ENCODE data around the gene SLCO4A1.
"Not testable (repeated sequence)": the region's sequence is repeated elsewhere in the genome, so short reads cannot be mapped to it uniquely, and the experiment has no call there.

The SLCO4A1 gene

DNA sequence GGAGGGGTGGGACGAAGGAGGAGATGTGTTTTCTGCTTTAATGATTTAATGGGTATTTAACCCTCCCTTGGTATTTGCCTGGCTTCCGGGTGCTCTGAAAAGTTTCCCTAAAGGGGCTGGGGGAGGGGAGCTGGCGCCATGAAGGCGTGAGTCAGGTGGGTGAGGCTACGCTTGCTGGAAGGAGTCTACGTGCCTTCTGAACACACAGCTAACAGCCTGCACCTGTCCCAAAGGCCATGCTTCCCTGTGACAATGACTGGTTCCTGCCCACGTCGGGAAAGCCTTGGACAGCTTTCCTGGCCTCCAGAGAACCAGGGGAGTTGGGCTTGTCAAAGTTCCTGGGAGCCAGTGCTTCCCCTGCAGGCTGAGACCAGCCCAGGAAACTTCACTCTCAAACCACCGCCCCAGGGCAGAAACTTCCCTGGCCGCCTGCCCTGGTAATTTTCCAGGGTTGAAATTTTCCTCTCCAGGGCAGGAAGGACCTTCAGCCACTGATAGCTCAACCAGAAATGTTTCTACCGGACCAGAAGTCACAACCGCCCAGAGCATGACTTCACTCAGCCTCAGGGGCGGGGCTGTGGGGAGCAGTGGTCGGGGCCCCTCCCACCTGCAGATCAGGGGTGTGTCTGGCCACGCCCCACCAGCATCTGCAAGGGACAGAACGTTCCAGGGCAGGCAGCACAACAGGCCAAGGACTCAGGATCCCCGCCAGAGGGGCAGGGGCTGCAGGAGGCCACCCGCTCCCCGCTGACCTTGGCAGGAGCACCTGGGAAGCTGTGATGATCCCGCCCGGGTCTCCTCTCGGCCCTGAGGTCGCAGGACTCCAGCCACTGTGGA lies 18.6 kb upstream of the SLCO4A1 start:
- peak; percentile 86 for DNase-seq

DNA sequence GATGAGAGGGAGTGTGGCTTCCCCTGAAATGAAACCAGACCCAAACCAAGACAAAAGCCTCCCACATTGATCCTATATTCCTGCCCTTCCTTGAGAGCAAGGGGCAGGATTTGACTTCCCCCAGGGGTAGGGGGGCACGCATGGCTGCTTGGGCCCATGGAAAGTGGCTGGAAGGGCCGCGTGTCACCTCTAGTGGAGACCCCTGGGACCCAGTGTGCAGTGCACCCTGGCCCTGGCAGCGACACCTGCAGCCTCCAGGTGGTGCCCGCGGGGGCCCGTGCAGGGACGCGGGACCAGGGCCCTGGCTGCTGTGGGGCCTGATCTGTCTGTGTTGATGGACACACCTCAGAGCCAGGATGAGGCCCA lies 18.0 kb upstream of the SLCO4A1 start:
- no peak for DNase-seq

DNA sequence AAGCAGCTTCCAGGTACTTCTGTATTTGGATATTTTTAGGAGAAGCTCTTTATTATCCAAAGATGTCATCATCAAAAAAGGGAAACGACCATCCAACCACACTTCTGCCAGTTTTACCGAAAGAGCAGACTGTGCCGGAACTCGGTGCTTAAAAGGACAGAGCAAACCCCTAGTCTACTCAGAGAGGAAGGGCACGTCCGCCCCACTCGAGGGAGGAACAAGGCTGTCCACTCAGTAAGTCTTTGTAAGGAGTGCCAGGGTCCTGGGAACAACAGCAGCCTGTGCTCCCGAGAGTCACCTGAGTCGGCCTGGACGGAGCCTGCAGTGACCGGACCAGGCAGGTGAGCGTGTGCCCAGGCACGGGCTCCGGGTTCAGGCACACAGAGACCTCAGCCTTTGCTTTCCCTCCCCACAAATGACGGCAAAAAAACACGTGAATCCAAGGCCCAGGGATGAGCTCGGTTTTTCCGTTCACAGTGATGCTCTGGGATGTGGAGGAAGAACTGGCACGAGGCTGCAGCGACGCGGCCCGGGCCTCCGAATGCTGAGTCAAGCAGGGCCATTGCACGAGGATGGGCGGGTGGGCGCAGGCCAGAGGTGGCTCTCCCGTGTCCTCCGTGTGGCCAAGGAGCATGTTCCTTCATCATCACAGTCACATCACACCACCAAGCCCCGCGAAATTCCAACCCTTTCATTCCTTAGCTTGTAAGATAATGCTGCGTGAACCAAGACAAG lies 17.4 kb upstream of the SLCO4A1 start:
- DNase-seq: no peak

DNA sequence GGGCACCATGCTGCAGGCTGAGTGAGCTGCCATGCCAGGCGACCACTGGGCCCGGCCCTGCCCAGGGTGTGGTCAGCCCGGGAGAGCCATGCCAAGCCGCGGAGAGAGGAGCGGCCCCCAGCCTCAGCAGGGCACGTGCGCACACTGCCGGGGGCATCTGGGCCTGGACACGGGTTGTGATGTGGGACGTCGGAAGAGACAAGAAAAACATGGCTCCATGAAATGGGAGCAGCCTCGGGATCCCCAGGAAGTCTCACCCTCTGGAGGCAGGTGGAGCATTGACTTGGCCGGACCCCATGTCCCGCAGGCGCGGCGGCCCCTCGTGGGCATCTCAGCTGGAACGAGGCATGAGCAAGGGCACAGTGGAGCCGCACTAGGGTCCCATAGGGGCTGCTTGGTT lies 16.8 kb upstream of the SLCO4A1 start:
- no peak for DNase-seq

DNA sequence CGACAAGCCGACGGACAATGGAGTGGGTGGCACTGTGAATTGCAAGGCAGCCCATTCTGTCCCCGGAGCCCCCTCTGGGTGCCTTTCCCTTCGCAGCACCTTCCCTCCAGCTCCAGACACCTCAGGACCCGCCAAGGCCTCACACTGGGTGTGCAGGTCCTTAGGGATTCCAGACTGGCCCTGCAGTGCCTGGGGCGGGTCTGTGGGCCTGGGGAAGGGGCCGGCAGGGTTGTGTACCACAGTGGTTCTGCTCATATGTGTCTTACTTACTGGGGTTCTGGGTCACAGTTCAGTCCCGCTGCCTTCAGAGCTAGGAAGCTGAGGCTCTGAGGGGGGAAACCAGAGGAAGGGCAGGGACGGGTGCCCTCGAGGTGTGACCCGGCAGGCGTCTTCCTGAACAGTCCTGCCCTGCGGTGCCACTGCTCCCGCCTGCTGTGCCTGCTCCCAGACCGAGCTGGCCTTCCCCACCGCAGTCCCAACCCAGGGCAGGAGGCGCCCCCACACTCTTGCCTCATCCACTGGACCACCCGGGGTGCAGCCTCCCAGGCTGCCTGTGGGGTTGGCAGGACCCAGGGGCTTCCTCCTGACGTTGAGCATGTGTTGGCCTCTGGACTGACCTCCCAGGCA lies 16.3 kb upstream of the SLCO4A1 start:
- no peak for DNase-seq

DNA sequence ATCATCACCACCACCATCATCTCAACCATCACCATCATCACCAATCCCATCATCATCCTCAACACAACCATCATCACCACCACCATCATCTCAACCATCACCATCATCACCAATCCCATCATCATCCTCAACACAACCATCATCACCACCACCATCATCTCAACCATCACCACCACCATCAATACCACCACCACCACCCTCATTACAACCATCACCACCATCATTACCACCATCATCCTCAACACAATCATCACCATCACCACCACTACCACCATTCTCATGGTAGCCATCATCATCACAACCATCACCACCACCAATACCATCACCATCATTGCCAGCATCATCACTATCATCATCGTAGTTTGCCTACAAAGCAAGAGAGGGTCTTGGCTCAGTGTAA lies 14.9 kb upstream of the SLCO4A1 start:
- DNase-seq: not testable (repeated sequence)

DNA sequence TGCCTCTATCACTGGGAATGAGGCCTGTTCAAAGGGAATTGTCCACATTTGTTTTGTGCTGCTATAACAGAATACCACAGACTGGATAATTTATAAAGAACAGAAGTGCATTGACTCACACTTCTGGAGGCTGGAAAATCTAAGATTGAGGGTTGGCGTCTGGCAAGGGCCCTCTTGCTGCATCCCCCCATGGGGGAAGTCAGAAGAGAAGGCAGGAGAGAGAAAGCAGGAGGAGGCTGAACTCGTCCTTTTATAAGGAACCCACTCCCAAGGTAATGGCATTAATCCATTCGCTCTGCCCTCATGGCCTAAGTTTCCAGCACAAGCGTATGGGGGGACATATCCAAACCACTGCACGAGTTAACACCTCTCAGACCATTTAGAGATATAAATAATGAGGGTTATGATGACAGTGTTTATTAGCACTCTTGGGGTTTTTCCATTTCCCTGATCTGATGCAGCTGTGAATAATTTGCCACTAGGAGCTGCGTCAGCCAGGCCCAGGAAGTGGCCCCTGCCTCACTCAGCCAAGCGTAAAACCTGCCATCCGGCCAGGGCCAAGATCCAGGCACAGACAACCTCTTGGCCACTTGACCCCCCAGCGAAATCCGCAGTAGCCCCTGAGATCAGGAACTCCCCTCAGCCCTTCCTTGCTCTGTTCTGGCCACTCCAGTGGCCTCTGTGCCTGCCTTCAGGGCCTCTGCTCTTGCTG lies 14.2 kb upstream of the SLCO4A1 start:
- DNase-seq: no peak

DNA sequence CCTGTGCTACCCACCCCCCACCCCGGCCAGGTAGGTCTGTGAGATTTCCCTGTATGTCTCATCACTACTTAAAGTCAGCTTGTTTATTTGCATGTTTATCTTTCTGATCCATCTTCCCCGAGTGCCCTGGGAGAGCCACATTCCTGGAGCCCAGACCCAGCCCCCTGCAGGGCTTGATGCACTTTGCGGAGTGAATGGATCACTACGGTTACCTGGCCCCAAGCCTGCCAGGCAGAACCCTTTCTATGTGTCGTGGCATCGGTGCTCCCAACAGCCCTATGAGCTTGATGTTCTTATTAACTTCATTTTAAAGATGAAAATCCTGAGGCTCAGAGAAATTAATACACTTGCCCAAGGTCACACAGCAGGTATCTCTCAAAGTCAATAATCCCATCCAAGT lies 13.6 kb upstream of the SLCO4A1 start:
- DNase-seq: no peak

DNA sequence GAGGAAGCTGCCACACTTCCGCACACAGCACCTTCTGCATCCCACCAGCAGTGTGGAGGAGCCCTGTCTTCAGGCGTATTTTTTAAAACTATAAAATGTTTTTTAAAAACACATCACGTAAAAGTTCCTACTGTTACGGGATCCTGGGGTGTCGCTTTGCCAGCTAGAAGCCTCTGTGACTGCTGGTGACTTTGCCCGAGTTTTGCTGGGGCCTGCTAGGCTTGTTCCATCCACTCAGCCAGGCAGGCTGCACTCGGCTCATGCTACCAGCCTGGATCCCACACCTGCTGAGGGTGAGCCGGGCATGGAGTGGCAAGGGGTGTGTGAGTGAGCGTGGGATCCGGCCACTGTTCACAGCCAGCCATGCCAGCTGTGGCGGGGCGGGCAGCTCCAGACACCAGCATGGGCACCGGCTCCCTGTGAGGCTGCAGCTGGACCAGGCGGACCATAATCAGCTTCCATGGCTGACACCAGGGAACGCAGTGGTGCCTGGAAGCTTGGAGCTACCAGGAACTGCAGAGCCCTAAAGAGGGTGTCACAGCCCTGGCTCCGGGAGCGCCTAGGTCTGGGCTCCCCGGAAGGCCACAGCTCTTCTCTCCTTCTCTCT lies 12.3 kb upstream of the SLCO4A1 start:
- no peak for DNase-seq

DNA sequence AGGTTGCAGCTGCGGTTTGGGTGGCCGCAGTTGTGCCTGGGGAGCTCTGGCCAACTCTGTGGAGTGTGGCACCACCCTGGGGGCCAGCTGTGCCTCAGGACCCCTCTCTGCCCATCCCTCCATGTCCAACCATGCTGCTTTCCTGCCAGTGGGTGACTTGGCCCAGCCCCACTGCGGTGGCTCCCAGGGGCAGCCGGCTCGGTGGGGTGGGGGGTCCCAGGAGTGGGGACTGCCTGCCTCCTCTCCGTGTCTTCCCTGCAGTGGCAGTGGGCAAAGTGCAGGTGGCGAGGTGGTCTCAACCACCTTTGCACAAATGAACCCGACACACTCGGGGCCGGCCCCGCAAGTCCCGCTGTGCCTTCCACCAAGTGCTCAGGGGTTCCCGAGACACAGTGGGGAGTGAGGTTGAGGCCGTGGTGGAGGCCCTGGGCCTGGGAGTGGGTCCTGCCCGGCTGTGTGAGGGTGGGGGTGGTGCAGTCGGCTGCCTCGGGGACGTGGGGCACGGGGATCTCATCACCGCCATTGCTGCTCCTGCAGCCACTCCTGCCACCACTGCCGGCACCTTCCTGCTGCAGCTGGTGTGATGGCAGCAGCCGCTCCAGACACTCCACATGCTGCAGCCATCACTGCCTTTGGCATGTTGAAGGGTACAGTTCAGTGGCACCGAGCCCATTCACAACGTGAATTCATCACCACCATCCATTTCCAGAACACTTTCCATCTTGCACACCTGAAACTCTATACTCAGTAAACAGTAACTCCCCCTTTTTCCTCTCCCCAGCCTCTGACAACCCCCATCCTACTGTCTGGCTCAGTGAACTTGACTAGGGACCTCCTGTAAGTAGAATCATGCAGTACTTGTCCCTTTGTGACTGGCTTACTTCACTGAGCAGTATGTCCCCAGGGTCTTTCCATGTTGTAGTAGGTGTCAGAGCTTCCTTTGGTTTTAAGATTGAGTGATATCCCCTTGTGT lies 10.7 kb upstream of the SLCO4A1 start:
- DNase-seq: no peak

DNA sequence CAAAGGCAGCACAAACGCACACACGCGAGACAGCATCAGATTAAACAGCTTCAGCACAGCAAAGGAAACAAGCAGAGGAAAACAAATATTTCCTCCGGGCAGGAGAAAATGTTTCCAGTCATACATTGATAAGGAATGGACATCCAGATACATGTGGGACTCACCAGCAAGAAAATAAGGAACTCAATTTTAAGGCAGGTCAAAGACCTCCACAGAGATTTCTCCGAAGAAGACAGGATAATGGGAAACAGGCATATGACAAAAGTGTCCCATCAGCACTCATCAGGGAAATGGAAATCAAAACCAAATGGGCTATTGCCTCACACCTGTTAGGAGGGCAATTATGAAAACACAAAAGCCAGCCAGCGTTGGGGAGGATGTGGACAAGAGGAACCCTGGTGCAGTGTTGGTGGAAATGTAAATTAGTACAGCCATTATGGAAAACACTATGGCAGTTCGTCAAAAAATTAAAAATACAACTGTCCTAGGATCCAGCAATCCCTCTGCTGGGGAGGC lies 9.7 kb upstream of the SLCO4A1 start:
- DNase-seq: no peak

DNA sequence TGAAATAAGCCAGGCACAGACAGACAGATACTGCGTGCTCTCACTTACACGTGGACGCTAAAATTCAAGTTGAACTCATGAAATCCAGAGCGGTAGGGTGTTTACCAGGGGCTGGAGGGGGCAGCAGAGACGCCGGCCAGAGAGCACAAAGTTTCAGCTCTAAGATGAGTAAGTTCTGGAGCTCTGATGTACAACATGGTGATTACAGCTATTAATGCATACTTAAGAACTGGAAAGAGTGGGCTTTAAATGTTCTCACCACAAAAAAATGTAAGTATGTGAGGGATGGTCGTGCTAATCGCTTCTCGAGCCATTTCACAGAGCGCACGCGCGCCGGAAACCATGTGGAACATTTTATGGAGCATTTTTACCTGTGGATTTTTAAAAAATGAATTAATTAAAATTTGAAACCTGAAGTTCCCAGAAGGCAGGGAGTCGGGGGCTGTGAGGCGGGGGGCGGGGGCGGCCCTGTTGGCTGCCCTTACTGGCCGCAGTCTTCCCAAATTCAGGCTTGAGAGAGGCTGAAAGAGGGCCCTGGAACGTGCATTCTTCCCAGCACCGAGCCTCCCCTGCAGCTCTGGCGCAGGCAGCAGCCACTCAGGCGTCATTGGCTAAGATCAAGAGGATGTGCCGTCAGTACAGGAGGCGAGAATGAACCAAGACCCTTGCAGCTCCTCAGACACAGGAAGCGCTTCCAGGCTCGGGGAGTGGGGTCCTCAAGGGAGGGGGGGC lies 8.5 kb upstream of the SLCO4A1 start:
- no peak for DNase-seq

DNA sequence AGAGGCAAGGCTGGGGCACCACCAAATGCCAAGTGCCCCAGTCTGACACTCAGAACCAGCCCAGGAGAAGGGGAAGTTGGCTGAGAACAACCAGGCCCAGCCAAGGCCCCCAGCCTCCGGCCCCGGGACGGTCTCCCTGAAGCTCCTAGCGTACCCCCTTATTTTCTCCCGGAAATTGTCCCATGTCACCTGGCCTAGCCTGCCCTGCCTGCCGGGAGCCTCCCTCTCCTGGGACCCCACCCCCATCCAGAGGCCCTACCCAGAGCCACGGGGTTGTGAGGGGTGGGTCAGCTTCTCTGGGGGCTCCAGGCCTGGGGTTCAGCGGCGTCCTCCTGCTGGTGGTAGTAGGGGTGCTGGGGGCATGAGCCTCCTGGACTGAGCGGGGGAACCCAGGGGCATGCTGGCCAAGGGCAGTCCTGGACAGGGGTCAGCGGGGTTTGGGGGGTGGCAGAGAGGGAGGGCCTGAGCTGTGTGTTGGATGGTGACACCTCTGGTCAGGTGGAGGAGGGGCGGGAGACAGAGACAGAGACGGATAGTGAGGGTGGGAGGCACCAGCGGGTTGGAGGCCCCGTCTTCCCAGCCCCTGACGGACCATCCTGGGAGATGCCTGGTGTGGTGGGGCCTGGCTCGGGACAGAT lies 7.9 kb upstream of the SLCO4A1 start:
- DNase-seq: no peak

DNA sequence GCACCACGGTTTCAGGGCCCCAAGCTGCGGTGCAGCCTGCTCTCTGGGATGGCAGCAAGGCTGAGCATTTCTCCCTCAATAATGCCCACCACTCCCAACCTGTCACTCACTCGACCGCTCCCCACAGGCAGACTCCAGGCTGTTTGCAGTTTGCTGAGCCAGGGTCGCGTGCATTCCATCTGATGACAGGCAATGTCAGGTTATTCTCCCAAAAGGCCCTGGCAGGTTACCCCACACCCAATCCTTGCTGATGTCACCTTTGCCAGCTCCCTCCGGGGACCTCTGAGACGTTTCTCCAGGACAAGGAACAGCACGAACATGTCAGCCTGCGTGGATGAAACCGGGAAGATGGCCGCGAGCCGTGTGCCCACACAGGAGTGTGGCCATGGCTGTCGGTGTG lies 7.1 kb upstream of the SLCO4A1 start:
- DNase-seq: no peak

DNA sequence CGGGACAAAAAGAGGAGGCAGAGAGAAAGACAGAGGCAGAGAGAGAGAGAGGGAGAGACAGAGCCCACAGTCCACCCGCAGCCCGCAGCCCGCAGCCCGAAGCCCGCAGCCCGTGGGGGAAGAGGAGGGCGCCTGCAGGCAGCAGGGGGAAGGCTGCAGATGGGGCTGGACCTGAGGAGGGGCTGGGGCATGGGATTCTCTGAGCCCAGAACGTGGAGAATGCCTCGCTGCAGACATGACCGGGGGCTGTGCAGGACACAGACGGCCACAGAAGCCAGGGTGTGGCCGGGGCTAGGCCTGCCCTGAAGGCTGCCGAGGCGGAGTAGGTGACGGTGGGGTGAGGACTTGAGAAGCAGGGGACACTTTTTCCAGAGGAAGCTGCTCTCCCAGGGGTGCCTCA lies 6.5 kb upstream of the SLCO4A1 start:
- no peak for DNase-seq

DNA sequence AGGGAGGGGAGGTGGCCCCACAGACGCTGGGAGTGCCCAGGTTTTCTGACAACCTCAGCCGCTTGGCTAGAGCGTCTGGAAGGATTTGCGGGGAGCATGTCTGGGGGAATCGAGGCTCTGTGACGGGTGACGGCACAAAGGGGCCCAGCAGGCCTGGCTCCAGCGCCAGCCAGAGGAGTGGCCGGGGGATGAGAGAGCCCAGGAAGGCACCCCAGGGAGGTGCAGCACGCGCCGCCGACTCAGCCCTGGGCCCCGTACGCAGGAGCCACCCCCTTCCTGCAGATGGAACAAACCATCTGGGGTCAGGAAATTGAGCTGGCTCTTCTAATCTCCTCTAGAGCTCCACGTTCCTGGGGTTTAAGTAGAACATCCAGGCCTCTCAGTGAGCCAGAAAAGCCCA lies 5.9 kb upstream of the SLCO4A1 start:
- no peak for DNase-seq

DNA sequence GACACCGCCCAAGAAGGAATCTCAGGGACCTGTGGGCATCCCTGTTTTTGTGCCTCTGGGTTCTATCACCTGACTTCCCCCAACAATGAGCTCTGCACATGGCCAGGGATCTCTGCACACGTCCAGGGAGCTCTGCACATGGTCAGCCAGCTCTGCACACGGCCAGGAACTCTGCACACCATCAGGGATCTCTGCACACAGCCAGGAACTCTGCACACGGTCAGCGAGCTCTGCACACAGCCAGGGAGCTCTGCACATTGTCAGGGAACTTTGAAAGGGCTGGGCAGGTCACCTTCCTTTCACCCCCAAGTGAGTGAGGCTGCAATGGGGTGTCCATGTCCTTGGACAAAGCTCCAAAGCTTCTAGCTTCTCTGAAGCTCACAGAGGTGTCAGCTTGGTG lies 5.2 kb upstream of the SLCO4A1 start:
- DNase-seq: no peak

DNA sequence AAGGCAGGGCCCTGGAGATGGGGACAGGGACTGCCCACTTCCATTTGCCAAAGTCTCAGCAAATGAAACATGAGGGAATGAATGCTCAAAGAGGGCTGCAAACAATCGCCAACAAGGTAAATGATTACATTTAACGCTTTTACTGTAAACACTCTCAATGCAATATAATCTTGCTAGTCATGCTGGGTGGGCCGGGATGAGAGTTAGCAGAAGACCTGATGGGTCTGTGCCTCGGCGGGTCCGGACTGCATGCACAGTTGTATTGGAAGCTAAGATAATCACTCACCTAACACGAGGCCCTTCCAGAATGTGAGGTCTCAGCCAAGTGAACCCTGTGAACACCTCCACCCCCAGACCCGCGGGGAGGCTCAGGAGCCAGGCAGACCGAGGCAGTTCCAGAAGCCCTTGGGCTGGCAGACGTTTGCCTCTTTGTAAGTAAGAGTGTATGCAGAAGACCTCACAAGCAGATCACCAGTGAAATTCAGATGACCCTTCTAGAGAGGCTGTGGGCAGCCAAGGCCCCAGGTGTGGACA lies 4.7 kb upstream of the SLCO4A1 start:
- no peak for DNase-seq

DNA sequence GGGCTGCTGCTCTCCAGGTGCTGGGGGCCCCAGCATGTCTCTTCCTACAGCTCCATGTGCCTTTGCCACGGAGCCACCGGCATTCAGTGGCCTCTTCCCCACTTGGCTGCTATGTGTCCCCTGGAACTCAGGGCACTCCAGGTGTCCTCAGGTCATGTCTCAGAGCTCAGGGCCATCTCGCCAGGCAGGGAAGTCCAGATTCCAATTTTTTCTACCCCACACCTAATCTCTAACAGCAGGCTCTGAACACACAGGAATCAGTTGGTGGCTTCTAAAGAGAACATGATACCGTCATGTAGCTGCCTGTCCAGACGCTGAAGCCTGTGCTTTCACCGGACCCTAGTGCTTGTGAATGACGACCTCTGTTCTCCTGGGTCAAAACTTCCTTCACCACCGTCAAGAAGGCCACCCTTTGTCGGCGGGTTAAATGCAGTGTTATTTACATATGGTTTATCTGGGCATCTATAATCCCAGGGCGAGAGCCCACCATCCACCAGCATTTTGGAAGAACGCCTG lies 4.2 kb upstream of the SLCO4A1 start:
- no peak for DNase-seq
